HCT116 (cell line): ENCODE results near the gene DDX10. TPM values are rescaled to one million over a fixed set of nuclear protein-coding genes. Genes with fewer than 3 reads are reported as not detected.

ENCODE experiments used
- ATAC-seq: fragments of 200-7000 bp; cut with Tn5 transposase; 2 replicates; pipeline ENCODE4 v1.9.1; 2020; ENCODE audit warnings: mild to moderate bottlenecking, moderate library complexity
- BruUV-seq: library from RNA; stranded (reverse); fragments of 400-500 nt; replicated peaks from 2 replicates; lab custom pipeline; 2021; lab: Mats Ljungman, UMichigan
- CTCF ChIA-PET: fragments of 300-600 bp; sonication (Branson Sonifier 250); formaldehyde crosslinking; loops from one replicate; lab custom pipeline; 2021; ENCODE audit warnings: antibody characterized with exemption; lab: Charles Lee
- POLR2A ChIA-PET: fragments of 300-600, 350-600 bp; sonication (Branson Sonifier 250); formaldehyde crosslinking; loops from one replicate; lab custom pipeline; 2021; ENCODE audit warnings: antibody characterized with exemption; lab: Charles Lee
- RAD21 ChIA-PET, 2 experiments: fragments of 300-600 bp; sonication (Branson Sonifier 250); formaldehyde crosslinking; loops; one replicate each; lab custom pipeline; 2023; ENCODE audit warnings: low total read pairs in 2 of 2; ENCODE audit not compliant: uncharacterized antibody in 2 of 2, unreplicated experiment in 2 of 2, low non-redundant PET in 1 of 2; lab: Charles Lee
- DNase-seq: peaks from one replicate; pipeline ENCODE4 v3.0.0-alpha.2; 2010; ENCODE audit warnings: low read depth, low spot score
- H2AFZ ChIP-seq: fragments of 200-600 bp; shearing (Covaris generic), sonication (generic); 2 replicates; pipeline ENCODE4 v1.6.1; 2017; ENCODE audit warnings: low read depth, mixed run types, mixed read lengths, antibody characterized with exemption, low read length; ENCODE audit not compliant: poor library complexity, severe bottlenecking
- H3K27ac ChIP-seq: 2 replicates; pipeline ENCODE4 v1.5.1; 2012; ENCODE audit warnings: low read depth, low read length
- H3K27me3 ChIP-seq: fragments of 200-600 bp; sonication (generic); 2 replicates; pipeline ENCODE4 v1.6.1; 2016; ENCODE audit warnings: mixed run types, low read length, mixed read lengths; ENCODE audit not compliant: insufficient read depth
- H3K36me3 ChIP-seq, 2 experiments: fragments of 200-500 bp in 1 of 2; fragments of 200-600 bp in 1 of 2; sonication (Bioruptor generic) in 1 of 2; sonication (generic) in 1 of 2; 2 replicates each; pipeline versions ENCODE4 v1.5.1 to v1.6.1; 2014 to 2016; ENCODE audit warnings: low read length in 2 of 2, inconsistent platforms in 1 of 2, mixed read lengths in 1 of 2, mixed run types in 1 of 2; ENCODE audit not compliant: insufficient read depth in 2 of 2, control insufficient read depth in 1 of 2
- H3K4me1 ChIP-seq, 2 experiments: fragments of 200-600 bp in 1 of 2; sonication (generic) in 1 of 2; 2 replicates each; pipeline versions ENCODE4 v1.5.1 to v1.6.1; 2012 to 2017; ENCODE audit warnings: low read length in 2 of 2, inconsistent platforms in 1 of 2, mild to moderate bottlenecking in 1 of 2, mixed read lengths in 1 of 2, mixed run types in 1 of 2, moderate library complexity in 1 of 2; ENCODE audit not compliant: insufficient read depth in 2 of 2, control insufficient read depth in 1 of 2
- H3K4me2 ChIP-seq: fragments of 200-600 bp; sonication (generic); 2 replicates; pipeline ENCODE4 v1.6.1; 2017; ENCODE audit warnings: mixed run types, low read length, mixed read lengths
- H3K4me3 ChIP-seq, 2 experiments: fragments of 200-600 bp in 1 of 2; sonication (generic) in 1 of 2; replicated peaks in 1 of 2; 2 replicates each; pipeline ENCODE4 v1.5.1; 2011 to 2016; ENCODE audit warnings: low read length in 2 of 2, control low read depth in 1 of 2, low read depth in 1 of 2, mild to moderate bottlenecking in 1 of 2, mixed read lengths in 1 of 2, mixed run types in 1 of 2
- H3K79me2 ChIP-seq: fragments of 200-600 bp; sonication (generic); 2 replicates; pipeline ENCODE4 v1.6.1; 2017; ENCODE audit warnings: mild to moderate bottlenecking, mixed run types, low read length, moderate library complexity, mixed read lengths; ENCODE audit not compliant: insufficient read depth
- H3K9ac ChIP-seq: fragments of 200-600 bp; sonication (generic); 2 replicates; pipeline ENCODE4 v1.6.1; 2016; ENCODE audit warnings: low read length, mixed read lengths
- H3K9me2 ChIP-seq: fragments of 200-600 bp; sonication (generic), shearing (Covaris generic); 2 replicates; pipeline ENCODE4 v1.6.1; 2017; ENCODE audit warnings: mixed run types, mild to moderate bottlenecking, moderate library complexity; ENCODE audit not compliant: insufficient read depth
- H3K9me3 ChIP-seq, 2 experiments: fragments of 200-500 bp in 1 of 2; fragments of 200-600 bp in 1 of 2; sonication (Bioruptor generic) in 1 of 2; sonication (generic) in 1 of 2; 2 replicates each; pipeline ENCODE4 v1.6.1; 2014 to 2017; ENCODE audit warnings: low read length in 2 of 2, mixed read lengths in 2 of 2, inconsistent platforms in 1 of 2, low read depth in 1 of 2, mild to moderate bottlenecking in 1 of 2, mixed run types in 1 of 2, moderate library complexity in 1 of 2; ENCODE audit not compliant: control insufficient read depth in 1 of 2, insufficient read depth in 1 of 2
- H4K20me1 ChIP-seq: fragments of 200-600 bp; sonication (generic), shearing (Covaris generic); 2 replicates; pipeline ENCODE4 v1.6.1; 2017; ENCODE audit warnings: mixed run types, mild to moderate bottlenecking, moderate library complexity; ENCODE audit not compliant: insufficient read depth
- ATF3 ChIP-seq: IDR thresholded peaks from 2 replicates; pipeline ENCODE4 v1.6.1; 2012
- CBX3 ChIP-seq: IDR thresholded peaks from 2 replicates; pipeline ENCODE4 v1.6.1; 2012; ENCODE audit warnings: low read depth
- CTCF ChIP-seq, 3 experiments: fragments of 200-600 bp in 1 of 3; sonication (generic) in 1 of 3; IDR thresholded peaks in 2 of 3; conservative IDR thresholded peaks in 1 of 3; 2 replicates each; pipeline ENCODE4 v1.5.1; 2012 to 2017; ENCODE audit warnings: low read depth in 2 of 3, low read length in 2 of 3, antibody characterized with exemption in 1 of 3, borderline replicate concordance in 1 of 3, control low read depth in 1 of 3, mild to moderate bottlenecking in 1 of 3, mixed read lengths in 1 of 3, mixed run types in 1 of 3, moderate library complexity in 1 of 3; ENCODE audit not compliant: insufficient read depth in 1 of 3
- EGR1 ChIP-seq: IDR thresholded peaks from 2 replicates; pipeline ENCODE4 v1.6.1; 2012; ENCODE audit warnings: low read depth
- ELF1 ChIP-seq: IDR thresholded peaks from 2 replicates; pipeline ENCODE4 v1.6.1; 2012; ENCODE audit warnings: low read depth, borderline replicate concordance
- EZH2 ChIP-seq: fragments of 200-600 bp; sonication (generic); IDR thresholded peaks from 2 replicates; pipeline ENCODE4 v1.6.1; 2017; ENCODE audit warnings: antibody characterized with exemption, mixed run types
- FOSL1 ChIP-seq: IDR thresholded peaks from 2 replicates; pipeline ENCODE4 v1.6.1; 2012; ENCODE audit warnings: low read depth
- JUND ChIP-seq: IDR thresholded peaks from 2 replicates; pipeline ENCODE4 v1.6.1; 2012
- MAX ChIP-seq: IDR thresholded peaks from 2 replicates; pipeline ENCODE4 v1.6.1; 2012
- POLR2AphosphoS5 ChIP-seq: IDR thresholded peaks from 2 replicates; pipeline ENCODE4 v1.6.1; 2011; ENCODE audit warnings: mild to moderate bottlenecking, low read depth, low read length, moderate library complexity
- RAD21 ChIP-seq: IDR thresholded peaks from 2 replicates; pipeline ENCODE4 v1.6.1; 2012; ENCODE audit warnings: low read depth, mild to moderate bottlenecking
- REST ChIP-seq: IDR thresholded peaks from 2 replicates; pipeline ENCODE4 v1.6.1; 2012; ENCODE audit warnings: low read depth
- SIN3A ChIP-seq: IDR thresholded peaks from 2 replicates; pipeline ENCODE4 v1.6.1; 2012; ENCODE audit warnings: low read depth
- YY1 ChIP-seq: IDR thresholded peaks from 2 replicates; pipeline ENCODE4 v1.6.1; 2011; ENCODE audit warnings: low read length, low read depth, moderate library complexity, mild to moderate bottlenecking; ENCODE audit not compliant: insufficient replicate concordance; ENCODE audit errors: extremely low read depth
- ZFX ChIP-seq: fragments of 450-650 bp; IDR thresholded peaks from 2 replicates; pipeline ENCODE4 v1.6.1; 2017
- intact Hi-C: fragments of 100-400 bp; cut with micrococcal nuclease; formaldehyde crosslinking; loops from 2 replicates; pipeline ENCODE4 v1.10.0; 2022
- total RNA-seq: library from RNA; stranded (reverse); gene quantifications from one replicate; pipeline ENCODE4 v1.2.1, GENCODE V29; 2021; ENCODE audit not compliant: unreplicated experiment

DDX10 gene
- total RNA-seq, 1 experiment from 2014 or later: 66.5 TPM

GRCh38 chr11:108807262-108807661 is 142.4 kb downstream of the DDX10 start:
- no peak overlapping the region for H3K9ac ChIP-seq
- no peaks in the 10 kb centered on the region for H3K9me2 ChIP-seq
- ATAC-seq (no peak), DNase-seq (no peak)
- intact Hi-C loops: no loop called here
- CTCF ChIA-PET: no interaction called here
- RAD21 ChIA-PET: no interaction called here
- no peak overlapping the region for H3K4me2 ChIP-seq
- no peaks in the 10 kb centered on the region for H3K27me3 ChIP-seq
- H3K36me3 ChIP-seq: no peaks in the 10 kb centered on the region
- H3K27ac ChIP-seq: no peak overlapping the region
- BruUV-seq: no TSS peak
- no peak overlapping the region for H3K4me3 ChIP-seq
- peaks cover 68% of the 10 kb centered on the region for H3K79me2 ChIP-seq
- TF ChIP-seq CTCF (IDR thresholded peaks at IDR 0.05 in 2 of 3, conservative IDR thresholded peaks at IDR 0.05 in 1 of 3; ENCODE audit: borderline replicate concordance in 1 of 3, insufficient read depth in 1 of 3, low read depth in 2 of 3, low read length in 2 of 3): no peak
- no peak for TF ChIP-seq POLR2AphosphoS5
- TF ChIP-seq REST: no peak
- no peak for TF ChIP-seq FOSL1
- no peak for TF ChIP-seq ELF1
- no peak for TF ChIP-seq SIN3A
- TF ChIP-seq YY1: no peak
- no peak for TF ChIP-seq ATF3
- TF ChIP-seq ZFX: no peak
- TF ChIP-seq JUND: no peak
- no peak for TF ChIP-seq EGR1
- TF ChIP-seq RAD21: no peak
- TF ChIP-seq MAX: no peak
- no peak for TF ChIP-seq CBX3
- TF ChIP-seq EZH2: no peak
- POLR2A ChIA-PET: no interaction called here
- no peaks in the 10 kb centered on the region for H3K9me3 ChIP-seq
- H4K20me1 ChIP-seq: no peaks in the 10 kb centered on the region
- no peak overlapping the region for H2AFZ ChIP-seq
- no peaks in the 10 kb centered on the region for H3K4me1 ChIP-seq
